ENCODE results near the gene POU2AF1. TPM values are rescaled to one million over a fixed set of nuclear protein-coding genes. Genes with fewer than 3 reads are reported as not detected.

Gene POU2AF1
- total and polyA plus RNA-seq, 2 experiments from 2014 or later = not detected

GRCh38 chr11:111368285-111368560, 10.9 kb downstream of the POU2AF1 start (continued):
- TF ChIP-seq, protein P1, sequence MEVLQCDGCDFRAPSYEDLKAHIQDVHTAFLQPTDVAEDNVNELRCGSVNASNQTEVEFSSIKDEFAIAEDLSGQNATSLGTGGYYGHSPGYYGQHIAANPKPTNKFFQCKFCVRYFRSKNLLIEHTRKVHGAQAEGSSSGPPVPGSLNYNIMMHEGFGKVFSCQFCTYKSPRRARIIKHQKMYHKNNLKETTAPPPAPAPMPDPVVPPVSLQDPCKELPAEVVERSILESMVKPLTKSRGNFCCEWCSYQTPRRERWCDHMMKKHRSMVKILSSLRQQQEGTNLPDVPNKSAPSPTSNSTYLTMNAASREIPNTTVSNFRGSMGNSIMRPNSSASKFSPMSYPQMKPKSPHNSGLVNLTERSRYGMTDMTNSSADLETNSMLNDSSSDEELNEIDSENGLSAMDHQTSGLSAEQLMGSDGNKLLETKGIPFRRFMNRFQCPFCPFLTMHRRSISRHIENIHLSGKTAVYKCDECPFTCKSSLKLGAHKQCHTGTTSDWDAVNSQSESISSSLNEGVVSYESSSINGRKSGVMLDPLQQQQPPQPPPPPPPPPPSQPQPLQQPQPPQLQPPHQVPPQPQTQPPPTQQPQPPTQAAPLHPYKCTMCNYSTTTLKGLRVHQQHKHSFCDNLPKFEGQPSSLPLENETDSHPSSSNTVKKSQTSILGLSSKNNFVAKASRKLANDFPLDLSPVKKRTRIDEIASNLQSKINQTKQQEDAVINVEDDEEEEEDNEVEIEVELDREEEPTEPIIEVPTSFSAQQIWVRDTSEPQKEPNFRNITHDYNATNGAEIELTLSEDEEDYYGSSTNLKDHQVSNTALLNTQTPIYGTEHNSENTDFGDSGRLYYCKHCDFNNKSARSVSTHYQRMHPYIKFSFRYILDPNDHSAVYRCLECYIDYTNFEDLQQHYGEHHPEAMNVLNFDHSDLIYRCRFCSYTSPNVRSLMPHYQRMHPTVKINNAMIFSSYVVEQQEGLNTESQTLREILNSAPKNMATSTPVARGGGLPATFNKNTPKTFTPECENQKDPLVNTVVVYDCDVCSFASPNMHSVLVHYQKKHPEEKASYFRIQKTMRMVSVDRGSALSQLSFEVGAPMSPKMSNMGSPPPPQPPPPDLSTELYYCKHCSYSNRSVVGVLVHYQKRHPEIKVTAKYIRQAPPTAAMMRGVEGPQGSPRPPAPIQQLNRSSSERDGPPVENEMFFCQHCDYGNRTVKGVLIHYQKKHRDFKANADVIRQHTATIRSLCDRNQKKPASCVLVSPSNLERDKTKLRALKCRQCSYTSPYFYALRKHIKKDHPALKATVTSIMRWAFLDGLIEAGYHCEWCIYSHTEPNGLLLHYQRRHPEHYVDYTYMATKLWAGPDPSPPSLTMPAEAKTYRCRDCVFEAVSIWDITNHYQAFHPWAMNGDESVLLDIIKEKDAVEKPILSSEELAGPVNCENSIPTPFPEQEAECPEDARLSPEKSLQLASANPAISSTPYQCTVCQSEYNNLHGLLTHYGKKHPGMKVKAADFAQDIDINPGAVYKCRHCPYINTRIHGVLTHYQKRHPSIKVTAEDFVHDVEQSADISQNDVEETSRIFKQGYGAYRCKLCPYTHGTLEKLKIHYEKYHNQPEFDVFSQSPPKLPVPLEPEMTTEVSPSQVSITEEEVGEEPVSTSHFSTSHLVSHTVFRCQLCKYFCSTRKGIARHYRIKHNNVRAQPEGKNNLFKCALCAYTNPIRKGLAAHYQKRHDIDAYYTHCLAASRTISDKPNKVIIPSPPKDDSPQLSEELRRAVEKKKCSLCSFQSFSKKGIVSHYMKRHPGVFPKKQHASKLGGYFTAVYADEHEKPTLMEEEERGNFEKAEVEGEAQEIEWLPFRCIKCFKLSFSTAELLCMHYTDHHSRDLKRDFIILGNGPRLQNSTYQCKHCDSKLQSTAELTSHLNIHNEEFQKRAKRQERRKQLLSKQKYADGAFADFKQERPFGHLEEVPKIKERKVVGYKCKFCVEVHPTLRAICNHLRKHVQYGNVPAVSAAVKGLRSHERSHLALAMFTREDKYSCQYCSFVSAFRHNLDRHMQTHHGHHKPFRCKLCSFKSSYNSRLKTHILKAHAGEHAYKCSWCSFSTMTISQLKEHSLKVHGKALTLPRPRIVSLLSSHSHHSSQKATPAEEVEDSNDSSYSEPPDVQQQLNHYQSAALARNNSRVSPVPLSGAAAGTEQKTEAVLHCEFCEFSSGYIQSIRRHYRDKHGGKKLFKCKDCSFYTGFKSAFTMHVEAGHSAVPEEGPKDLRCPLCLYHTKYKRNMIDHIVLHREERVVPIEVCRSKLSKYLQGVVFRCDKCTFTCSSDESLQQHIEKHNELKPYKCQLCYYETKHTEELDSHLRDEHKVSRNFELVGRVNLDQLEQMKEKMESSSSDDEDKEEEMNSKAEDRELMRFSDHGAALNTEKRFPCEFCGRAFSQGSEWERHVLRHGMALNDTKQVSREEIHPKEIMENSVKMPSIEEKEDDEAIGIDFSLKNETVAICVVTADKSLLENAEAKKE (CRISPR knock-in tag; IDR thresholded peaks at IDR 0.05) = no peak
- TF ChIP-seq STAT1 (IDR thresholded peaks at IDR 0.05; ENCODE audit: unreplicated experiment) (no peak), ZNF331 (CRISPR knock-in tag; IDR thresholded peaks at IDR 0.05; ENCODE audit: low read depth) (no peak), ZNF114 (CRISPR knock-in tag; IDR thresholded peaks at IDR 0.05) (no peak)

DNA sequence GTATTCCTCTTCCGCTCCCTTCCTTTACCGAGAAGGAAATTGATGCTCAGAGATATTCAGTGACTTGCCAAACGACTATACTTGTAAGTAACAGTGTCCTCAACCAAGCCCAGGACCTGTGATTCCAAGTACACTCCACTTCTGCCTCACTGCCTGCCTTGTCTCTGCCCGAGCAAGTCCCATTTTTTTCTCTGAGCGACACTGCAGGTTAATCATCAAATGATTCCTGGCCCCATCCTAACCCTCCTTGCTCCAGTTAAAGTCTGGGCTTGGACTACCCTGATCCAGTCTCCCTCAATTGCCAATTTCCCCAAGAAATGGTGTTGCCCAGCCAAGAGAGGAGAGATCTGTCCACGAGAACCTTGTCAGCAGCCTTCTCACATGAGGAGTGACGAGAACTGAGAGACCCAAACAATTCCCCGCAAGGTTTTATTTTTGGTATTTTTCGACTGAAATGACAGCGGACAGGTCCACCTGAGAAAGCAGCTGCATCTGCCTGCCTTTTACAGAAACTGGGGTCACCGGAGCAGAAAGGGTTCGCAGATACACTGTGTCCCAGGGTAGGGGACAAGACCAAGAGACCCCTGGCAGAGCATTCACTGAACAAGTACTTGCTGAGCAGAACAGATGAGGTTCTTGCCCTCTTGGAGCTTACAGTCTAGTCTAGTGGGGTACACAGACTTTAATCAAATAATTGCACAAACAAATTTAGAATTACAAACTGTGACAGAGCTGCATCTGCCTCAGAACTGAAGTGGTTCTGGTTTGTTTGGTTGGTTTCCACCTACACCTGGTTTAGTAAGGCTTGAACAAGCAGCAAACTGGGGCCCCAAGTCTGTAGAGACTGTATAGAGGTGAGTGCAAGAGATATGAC, 11.4 kb downstream of the POU2AF1 start:
- Histone ChIP-seq H2AFZ (0 out of 2 replicates have a peak overlapping the region, but pooled peaks have one; percentile 38), H3F3A (replicated peaks; ENCODE audit: low read depth) (no peaks in the 10 kb centered on the region)
- no peak for TF ChIP-seq JUNB (IDR thresholded peaks at IDR 0.05; ENCODE audit: unreplicated experiment)
- TF ChIP-seq POLR2AphosphoS5 (IDR thresholded peaks at IDR 0.05; ENCODE audit: low read depth) = no peak
- TF ChIP-seq, protein P1 (CRISPR knock-in tag; IDR thresholded peaks at IDR 0.05) = no peak

More for the DNA sequence above, 11.4 kb downstream of the POU2AF1 start:
- Histone ChIP-seq H3K79me2 (replicated peaks; ENCODE audit: insufficient read depth) (no peaks in the 10 kb centered on the region), H3K27me3 (ENCODE audit: insufficient read depth) (no peaks in the 10 kb centered on the region), H3K4me3 (no peak overlapping the region), H3K4me2 (no peak overlapping the region), H4K20me1 (replicated peaks; ENCODE audit: insufficient read depth) (no peaks in the 10 kb centered on the region), H3K27ac (ENCODE audit: low read depth) (no peak overlapping the region), H3K4me1 (ENCODE audit: insufficient read depth) (no peaks in the 10 kb centered on the region), H3K36me3 (ENCODE audit: insufficient read depth) (no peaks in the 10 kb centered on the region), H3K9me2 (ENCODE audit: insufficient read depth) (peaks cover 28% of the 10 kb centered on the region; the same call in 1 of the 2 replicates)
- no peaks in the 10 kb centered on the region for H3K9me3 Mint-ChIP-seq
- ATAC-seq (no peak), DNase-seq (ENCODE audit: low spot score) (no peak)
- no peak overlapping the region for H3K4me3 Mint-ChIP-seq
- no peaks in the 10 kb centered on the region for H3K36me3 Mint-ChIP-seq (ENCODE audit: low read depth)
- peaks cover 2% of the 10 kb centered on the region for H3K27me3 Mint-ChIP-seq (ENCODE audit: insufficient read depth, low read depth, poor library complexity)
- H3K4me1 Mint-ChIP-seq = no peaks in the 10 kb centered on the region
- no peak overlapping the region for H3K27ac Mint-ChIP-seq

Data from GM23338 (cell line).